ENCODE results near the gene MYO1B.

DNA sequence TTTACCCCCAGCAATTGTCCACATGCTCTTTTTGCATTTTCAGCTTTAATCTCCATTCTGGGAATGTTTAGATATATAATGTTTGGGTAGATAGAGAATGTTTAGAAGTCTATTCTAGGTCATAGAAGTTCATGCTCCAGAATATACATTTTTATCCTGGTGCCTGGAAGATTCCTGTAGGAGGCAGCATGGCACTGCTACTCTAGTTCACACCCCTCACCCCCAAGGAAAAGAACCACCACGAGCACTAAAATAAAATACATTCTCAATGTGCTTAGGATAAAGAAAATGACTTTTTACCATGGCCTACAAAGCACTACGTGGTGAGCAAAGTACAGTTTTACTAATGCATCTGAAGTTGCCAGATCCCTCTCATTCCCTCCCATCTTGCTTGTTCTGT lies 53.8 kb downstream of the MYO1B start:
- TF ChIP-seq GABPA (IDR thresholded peaks at IDR 0.05; ENCODE audit: low read depth) (no peak), ZSCAN29 (IDR thresholded peaks at IDR 0.05) (no peak), POU2F2 (IDR thresholded peaks at IDR 0.05; ENCODE audit: borderline replicate concordance, low read depth, low read length) (no peak), RCOR1 (conservative IDR thresholded peaks at IDR 0.05; ENCODE audit: low read depth, low read length) (no peak), MTA3 (IDR thresholded peaks at IDR 0.05; ENCODE audit: borderline replicate concordance, low read length) (no peak)

Measured in GM12878 (cell line).